Astrocyte (in vitro differentiated cells and primary cell): ENCODE results near the gene KLK10. TPM values are rescaled to one million over a fixed set of nuclear protein-coding genes. Genes with fewer than 3 reads are reported as not detected.

Experiments
- DNase-seq: peaks from one replicate; pipeline ENCODE4 v3.0.0-alpha.2; 2010; ENCODE audit warnings: low read depth
- FAIRE-seq: peaks from 2 replicates; lab custom pipeline; 2011; peaks lifted over from hg19 to GRCh38; lab: Jason Lieb, UNC
- H2AFZ ChIP-seq: 2 replicates; pipeline ENCODE4 v1.6.0; 2012; ENCODE audit warnings: low read depth, low read length, inconsistent platforms
- H3K27ac ChIP-seq: 2 replicates; pipeline ENCODE4 v1.5.1; 2011; ENCODE audit warnings: low read depth, low read length, inconsistent platforms
- H3K27me3 ChIP-seq: 2 replicates; pipeline ENCODE4 v1.6.0; 2011; ENCODE audit warnings: low read length, inconsistent platforms; ENCODE audit not compliant: insufficient read depth
- H3K36me3 ChIP-seq: 2 replicates; pipeline ENCODE4 v1.5.1; 2011; ENCODE audit warnings: low read length, inconsistent platforms; ENCODE audit not compliant: insufficient read depth
- H3K4me1 ChIP-seq: 2 replicates; pipeline ENCODE4 v1.5.1; 2011; ENCODE audit warnings: low read length, inconsistent platforms; ENCODE audit not compliant: insufficient read depth
- H3K4me2 ChIP-seq: 2 replicates; pipeline ENCODE4 v1.6.0; 2012; ENCODE audit warnings: low read length, inconsistent platforms
- H3K4me3 ChIP-seq: 2 replicates; pipeline ENCODE4 v1.5.1; 2011; ENCODE audit warnings: low read depth, mild to moderate bottlenecking, low read length, inconsistent platforms; ENCODE audit not compliant: insufficient read depth
- H3K79me2 ChIP-seq: 2 replicates; pipeline ENCODE4 v1.6.0; 2012; ENCODE audit warnings: mild to moderate bottlenecking, low read length, inconsistent platforms; ENCODE audit not compliant: insufficient read depth
- H3K9ac ChIP-seq: 2 replicates; pipeline ENCODE4 v1.6.0; 2012; ENCODE audit warnings: mild to moderate bottlenecking, low read length, inconsistent platforms
- H3K9me3 ChIP-seq: 2 replicates; pipeline ENCODE4 v1.5.1; 2012; ENCODE audit warnings: low read depth, mild to moderate bottlenecking, low read length, inconsistent platforms; ENCODE audit not compliant: insufficient read depth
- H4K20me1 ChIP-seq: 2 replicates; pipeline ENCODE4 v1.6.0; 2012; ENCODE audit warnings: low read length, inconsistent platforms; ENCODE audit not compliant: insufficient read depth
- H3K27ac Mint-ChIP-seq: one replicate; pipeline ENCODE4 v1.8.0; 2021; ENCODE audit warnings: mild to moderate bottlenecking, mixed read lengths; ENCODE audit not compliant: unreplicated experiment
- H3K27me3 Mint-ChIP-seq: one replicate; pipeline ENCODE4 v1.8.0; 2021; ENCODE audit warnings: low read depth, mixed read lengths; ENCODE audit not compliant: unreplicated experiment
- H3K36me3 Mint-ChIP-seq: one replicate; pipeline ENCODE4 v1.8.0; 2021; ENCODE audit warnings: low read depth, mixed read lengths; ENCODE audit not compliant: unreplicated experiment
- H3K4me1 Mint-ChIP-seq: one replicate; pipeline ENCODE4 v1.8.0; 2021; ENCODE audit warnings: low read depth, mixed read lengths; ENCODE audit not compliant: unreplicated experiment
- H3K4me3 Mint-ChIP-seq: one replicate; pipeline ENCODE4 v1.8.0; 2021; ENCODE audit warnings: mild to moderate bottlenecking, moderate library complexity, mixed read lengths; ENCODE audit not compliant: unreplicated experiment
- H3K9me3 Mint-ChIP-seq: one replicate; pipeline ENCODE4 v1.8.0; 2021; ENCODE audit warnings: mild to moderate bottlenecking, mixed read lengths; ENCODE audit not compliant: unreplicated experiment
- EZH2 ChIP-seq: IDR thresholded peaks from 2 replicates; pipeline ENCODE4 v1.6.1; 2012; ENCODE audit warnings: mild to moderate bottlenecking, low read length, inconsistent platforms; ENCODE audit not compliant: insufficient read depth
- total RNA-seq: library from RNA; stranded (reverse); gene quantifications from 2 replicates; pipeline ENCODE4 v1.2.1, GENCODE V29; 2021
- TF ChIP-seq, protein P1 (sequence below): IDR thresholded peaks from 2 replicates; pipeline ENCODE4 v1.5.1; 2011; ENCODE audit warnings: low read depth, mild to moderate bottlenecking, inconsistent platforms, low read length, moderate library complexity; ENCODE audit not compliant: insufficient read depth

KLK10 gene
- total RNA-seq, 1 donor from 2014 or later, result 0.30 TPM

DNA sequence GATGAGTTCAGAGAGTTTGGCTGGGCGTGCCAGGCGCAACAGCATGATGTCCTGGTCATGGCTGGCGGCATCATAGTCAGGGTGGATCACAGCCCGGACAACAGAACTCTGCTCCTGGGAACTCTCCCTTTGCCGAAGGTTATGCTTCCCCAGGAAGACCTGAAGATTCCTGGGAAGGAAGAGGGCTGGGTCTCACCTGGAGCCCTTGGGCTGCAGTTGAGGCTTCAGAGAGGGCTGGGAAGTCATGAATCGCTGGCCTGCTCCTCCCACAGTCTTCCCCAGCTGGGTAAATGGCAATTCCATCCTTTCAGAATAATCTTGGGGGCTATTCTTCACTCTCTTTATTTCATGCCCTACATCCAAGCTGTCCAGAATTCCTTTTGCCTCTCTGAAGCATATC lies 56.1 kb downstream of the KLK10 start:
- Histone ChIP-seq H3K4me2 (no peak overlapping the region), H3K79me2 (no peaks in the 10 kb centered on the region), H3K9me3 (peaks cover 6% of the 10 kb centered on the region), H3K36me3 (no peaks in the 10 kb centered on the region), H3K27me3 (no peaks in the 10 kb centered on the region), H3K9ac (no peak overlapping the region), H2AFZ (no peak overlapping the region), H3K4me3 (no peak overlapping the region), H3K27ac (no peak overlapping the region), H3K4me1 (no peaks in the 10 kb centered on the region), H4K20me1 (no peaks in the 10 kb centered on the region)
- H3K4me1 Mint-ChIP-seq, result peaks cover 3% of the 10 kb centered on the region
- no peaks in the 10 kb centered on the region for H3K36me3 Mint-ChIP-seq
- peaks cover 9% of the 10 kb centered on the region for H3K9me3 Mint-ChIP-seq
- no peak overlapping the region for H3K27ac Mint-ChIP-seq
- TF ChIP-seq EZH2, result no peak
- TF ChIP-seq, protein P1, sequence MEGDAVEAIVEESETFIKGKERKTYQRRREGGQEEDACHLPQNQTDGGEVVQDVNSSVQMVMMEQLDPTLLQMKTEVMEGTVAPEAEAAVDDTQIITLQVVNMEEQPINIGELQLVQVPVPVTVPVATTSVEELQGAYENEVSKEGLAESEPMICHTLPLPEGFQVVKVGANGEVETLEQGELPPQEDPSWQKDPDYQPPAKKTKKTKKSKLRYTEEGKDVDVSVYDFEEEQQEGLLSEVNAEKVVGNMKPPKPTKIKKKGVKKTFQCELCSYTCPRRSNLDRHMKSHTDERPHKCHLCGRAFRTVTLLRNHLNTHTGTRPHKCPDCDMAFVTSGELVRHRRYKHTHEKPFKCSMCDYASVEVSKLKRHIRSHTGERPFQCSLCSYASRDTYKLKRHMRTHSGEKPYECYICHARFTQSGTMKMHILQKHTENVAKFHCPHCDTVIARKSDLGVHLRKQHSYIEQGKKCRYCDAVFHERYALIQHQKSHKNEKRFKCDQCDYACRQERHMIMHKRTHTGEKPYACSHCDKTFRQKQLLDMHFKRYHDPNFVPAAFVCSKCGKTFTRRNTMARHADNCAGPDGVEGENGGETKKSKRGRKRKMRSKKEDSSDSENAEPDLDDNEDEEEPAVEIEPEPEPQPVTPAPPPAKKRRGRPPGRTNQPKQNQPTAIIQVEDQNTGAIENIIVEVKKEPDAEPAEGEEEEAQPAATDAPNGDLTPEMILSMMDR, result no peak
- DNase-seq (no peak), FAIRE-seq (no peak)
- peaks cover 34% of the 10 kb centered on the region for H3K27me3 Mint-ChIP-seq
- H3K4me3 Mint-ChIP-seq, result no peak overlapping the region

Other genes starting within 250 kb of the KLK10 start
- gene GPR32, start 249.2 kb downstream of the KLK10 start, total RNA-seq, result not detected in 2 replicates
- not detected in 2 replicates for gene ACP4, start 229.3 kb downstream of the KLK10 start, total RNA-seq
- gene KLK1, start 195.9 kb downstream of the KLK10 start, total RNA-seq, result not detected in 2 replicates
- not detected in 2 replicates for gene KLK15, start 186.1 kb downstream of the KLK10 start, total RNA-seq
- not detected in 2 replicates for gene KLK3, start 164.8 kb downstream of the KLK10 start, total RNA-seq
- gene KLK2, start 146.3 kb downstream of the KLK10 start, total RNA-seq, result not detected in 2 replicates
- not detected in 2 replicates for gene KLK4, start 108.3 kb downstream of the KLK10 start, total RNA-seq
- not detected in 2 replicates for gene KLK5, start 66.7 kb downstream of the KLK10 start, total RNA-seq
- 2.7 and 3.5 TPM in 2 replicates for gene KLK6, start 50.1 kb downstream of the KLK10 start, total RNA-seq
- not detected in 2 replicates for gene KLK7, start 35.8 kb downstream of the KLK10 start, total RNA-seq
- gene KLK8, start 18.1 kb downstream of the KLK10 start, total RNA-seq, result not detected in 2 replicates
- not detected in 2 replicates for gene KLK11, start 6.9 kb upstream of the KLK10 start, total RNA-seq
- gene KLK12, start 15.3 kb upstream of the KLK10 start, total RNA-seq, result not detected in 2 replicates
- 0.32 TPM in 1 of 2 replicates, not detected in the other for gene KLK13, start 45.4 kb upstream of the KLK10 start, total RNA-seq
- gene KLK14, start 63.2 kb upstream of the KLK10 start, total RNA-seq, result 0.23 and 0.31 TPM in 2 replicates
- gene CTU1, start 88.7 kb upstream of the KLK10 start, total RNA-seq, result 6.4 and 7.4 TPM in 2 replicates
- not detected in 2 replicates for gene SIGLEC9, start 105.2 kb upstream of the KLK10 start, total RNA-seq
- gene SIGLEC7, start 122.6 kb upstream of the KLK10 start, total RNA-seq, result not detected in 2 replicates
- gene CD33, start 205.4 kb upstream of the KLK10 start, total RNA-seq, result not detected in 2 replicates
- gene SIGLECL1, start 231.4 kb upstream of the KLK10 start, total RNA-seq, result not detected in 2 replicates